IPS-18a (cell line): ENCODE results near the gene BRF1.
"Not testable (repeated sequence)": the region's sequence is repeated elsewhere in the genome, so short reads cannot be mapped to it uniquely, and the experiment has no call there.

Source experiments
- H3K27ac ChIP-seq: one replicate; pipeline ENCODE4 v1.5.1; 2013; ENCODE audit warnings: low read length
- H3K27me3 ChIP-seq: one replicate; pipeline ENCODE4 v1.6.1; 2013; ENCODE audit warnings: mild to moderate bottlenecking, low read length; ENCODE audit not compliant: control insufficient read depth, insufficient read depth
- H3K36me3 ChIP-seq: one replicate; pipeline ENCODE4 v1.6.1; 2013; ENCODE audit warnings: low read depth, low read length; ENCODE audit not compliant: control insufficient read depth
- H3K4me1 ChIP-seq: one replicate; pipeline ENCODE4 v1.6.1; 2013; ENCODE audit warnings: low read depth, low read length; ENCODE audit not compliant: control insufficient read depth
- H3K4me3 ChIP-seq: one replicate; pipeline ENCODE4 v1.5.1; 2013; ENCODE audit warnings: low read length
- H3K9ac ChIP-seq: one replicate; pipeline ENCODE4 v1.6.1; 2013; ENCODE audit warnings: mild to moderate bottlenecking, low read length, moderate library complexity
- H3K9me3 ChIP-seq: one replicate; pipeline ENCODE4 v1.6.1; 2013; ENCODE audit warnings: low read depth, low read length; ENCODE audit not compliant: control insufficient read depth

Gene BRF1

DNA sequence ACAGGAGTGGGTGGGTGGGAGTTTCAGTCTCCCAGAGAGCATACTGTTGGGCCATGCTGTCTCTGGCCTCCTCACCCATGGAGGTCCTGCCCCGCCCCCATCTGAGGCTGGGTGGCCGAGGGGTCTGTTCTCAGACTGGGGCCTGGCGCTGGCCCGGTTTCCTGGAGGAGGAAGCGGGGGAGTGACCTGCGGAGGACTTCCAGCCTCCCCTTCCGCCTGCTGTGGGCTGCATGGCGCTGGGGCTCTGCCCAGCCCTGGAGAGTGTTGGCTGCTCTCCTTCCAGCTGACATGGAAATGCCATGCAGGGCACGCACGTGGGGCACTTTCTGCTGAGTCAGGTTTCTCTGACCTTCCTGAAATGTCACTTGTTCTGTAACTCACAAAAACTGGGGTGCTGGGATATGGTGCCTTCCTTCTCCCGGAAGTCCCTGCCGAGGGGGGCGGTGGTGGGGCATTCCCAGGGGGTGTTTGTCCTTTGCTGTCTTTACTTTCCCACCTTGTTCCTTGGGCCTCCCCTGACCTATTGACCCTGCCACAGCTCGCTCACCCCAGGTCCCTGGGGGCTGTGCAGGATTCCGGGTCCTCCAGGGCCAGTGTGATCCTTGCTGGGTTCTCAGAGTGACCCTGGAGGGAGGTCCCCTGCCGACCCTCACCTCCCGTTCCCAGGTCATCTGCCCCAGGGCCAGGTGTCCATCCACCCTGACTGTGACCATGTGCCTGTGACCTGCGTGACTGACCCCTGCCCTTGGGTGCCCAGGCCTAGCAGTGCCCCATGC is 37.4 kb upstream of the BRF1 start:
- Histone ChIP-seq H3K27ac (no peak overlapping the region), H3K4me1 (no peaks in the 10 kb centered on the region), H3K36me3 (no peaks in the 10 kb centered on the region)

DNA sequence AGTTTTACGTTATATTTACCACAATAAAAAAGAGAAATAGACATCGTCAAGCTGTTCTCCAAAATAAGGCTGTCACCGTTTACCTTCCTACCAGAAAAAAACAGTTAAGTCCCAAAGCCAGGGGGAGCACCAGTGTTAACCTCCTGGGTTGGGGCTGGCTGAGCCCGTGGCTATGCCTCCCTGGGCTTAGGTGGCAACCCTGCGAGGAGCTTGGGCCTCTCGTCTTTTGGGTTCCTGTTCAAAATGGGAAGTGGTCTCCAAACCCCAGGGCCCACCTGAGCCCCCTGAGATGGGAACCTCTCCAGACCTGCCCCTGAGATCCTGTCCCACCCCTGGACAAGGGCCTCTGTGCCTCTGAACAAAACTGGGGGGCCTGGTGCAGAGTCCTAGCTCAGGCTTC is 36.6 kb upstream of the BRF1 start:
- Histone ChIP-seq H3K4me1 (no peaks in the 10 kb centered on the region), H3K9me3 (no peaks in the 10 kb centered on the region), H3K27me3 (no peaks in the 10 kb centered on the region), H3K36me3 (no peaks in the 10 kb centered on the region), H3K4me3 (no peak overlapping the region), H3K27ac (no peak overlapping the region), H3K9ac (no peak overlapping the region)

More for the DNA sequence above, 37.4 kb upstream of the BRF1 start:
- no peaks in the 10 kb centered on the region for H3K9me3 ChIP-seq
- H3K9ac ChIP-seq, result no peak overlapping the region
- no peaks in the 10 kb centered on the region for H3K27me3 ChIP-seq
- H3K4me3 ChIP-seq, result no peak overlapping the region

GRCh38 chr14:105336477-105337287 is 35.9 kb upstream of the BRF1 start:
- Histone ChIP-seq H3K4me1 (peaks cover 4% of the 10 kb centered on the region), H3K9ac (no peak overlapping the region), H3K27ac (no peak overlapping the region), H3K4me3 (no peak overlapping the region), H3K36me3 (no peaks in the 10 kb centered on the region), H3K9me3 (no peaks in the 10 kb centered on the region), H3K27me3 (no peaks in the 10 kb centered on the region)

DNA sequence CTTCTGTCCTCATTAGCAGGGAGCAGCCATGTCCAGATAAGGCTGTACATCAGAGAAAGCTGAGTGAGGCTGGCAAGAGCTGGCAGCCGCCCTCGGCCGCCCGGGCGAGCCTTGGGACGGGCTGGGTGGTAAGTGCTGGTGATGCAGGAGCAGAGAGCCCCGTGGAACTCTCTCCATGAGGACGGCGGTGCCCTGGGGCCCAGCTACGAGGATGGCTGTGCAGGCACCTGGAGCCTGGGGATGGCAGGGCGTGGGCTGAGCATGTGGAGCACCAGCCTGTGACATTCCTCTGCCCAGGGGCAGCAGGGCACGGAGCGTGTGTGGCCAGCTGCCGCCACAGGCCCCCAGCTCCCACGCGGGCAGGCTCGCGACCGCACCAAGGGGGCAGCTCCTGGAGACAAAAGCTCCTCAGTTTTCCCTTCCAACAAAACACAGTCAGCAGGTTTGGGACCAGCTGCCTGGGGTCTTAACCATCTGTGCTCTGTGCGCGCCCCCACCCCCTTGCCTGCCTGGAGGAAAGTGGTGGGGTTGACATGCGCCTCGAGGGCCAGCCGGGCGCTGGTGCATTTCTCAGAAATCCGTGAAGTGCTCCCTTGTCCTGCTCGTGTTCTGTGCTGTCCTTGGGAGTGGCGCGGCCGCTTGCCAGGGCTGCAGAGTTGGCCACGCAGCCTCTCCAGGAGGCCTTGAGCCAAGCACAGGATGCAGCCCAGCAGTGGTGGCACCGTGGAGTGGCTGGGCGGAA is 35.1 kb upstream of the BRF1 start:
- Histone ChIP-seq H3K4me1 (peaks cover 4% of the 10 kb centered on the region), H3K27me3 (no peaks in the 10 kb centered on the region), H3K9ac (no peak overlapping the region), H3K9me3 (no peaks in the 10 kb centered on the region), H3K4me3 (no peak overlapping the region), H3K27ac (no peak overlapping the region), H3K36me3 (no peaks in the 10 kb centered on the region)

- H3K27me3 ChIP-seq, H3K9me3 ChIP-seq, H3K36me3 ChIP-seq, H3K4me1 ChIP-seq, H3K9ac ChIP-seq, H3K4me3 ChIP-seq, H3K27ac ChIP-seq: not testable (repeated sequence)
Measured at GRCh38 chr14:105335231-105335542, 34.4 kb upstream of the BRF1 start.

DNA sequence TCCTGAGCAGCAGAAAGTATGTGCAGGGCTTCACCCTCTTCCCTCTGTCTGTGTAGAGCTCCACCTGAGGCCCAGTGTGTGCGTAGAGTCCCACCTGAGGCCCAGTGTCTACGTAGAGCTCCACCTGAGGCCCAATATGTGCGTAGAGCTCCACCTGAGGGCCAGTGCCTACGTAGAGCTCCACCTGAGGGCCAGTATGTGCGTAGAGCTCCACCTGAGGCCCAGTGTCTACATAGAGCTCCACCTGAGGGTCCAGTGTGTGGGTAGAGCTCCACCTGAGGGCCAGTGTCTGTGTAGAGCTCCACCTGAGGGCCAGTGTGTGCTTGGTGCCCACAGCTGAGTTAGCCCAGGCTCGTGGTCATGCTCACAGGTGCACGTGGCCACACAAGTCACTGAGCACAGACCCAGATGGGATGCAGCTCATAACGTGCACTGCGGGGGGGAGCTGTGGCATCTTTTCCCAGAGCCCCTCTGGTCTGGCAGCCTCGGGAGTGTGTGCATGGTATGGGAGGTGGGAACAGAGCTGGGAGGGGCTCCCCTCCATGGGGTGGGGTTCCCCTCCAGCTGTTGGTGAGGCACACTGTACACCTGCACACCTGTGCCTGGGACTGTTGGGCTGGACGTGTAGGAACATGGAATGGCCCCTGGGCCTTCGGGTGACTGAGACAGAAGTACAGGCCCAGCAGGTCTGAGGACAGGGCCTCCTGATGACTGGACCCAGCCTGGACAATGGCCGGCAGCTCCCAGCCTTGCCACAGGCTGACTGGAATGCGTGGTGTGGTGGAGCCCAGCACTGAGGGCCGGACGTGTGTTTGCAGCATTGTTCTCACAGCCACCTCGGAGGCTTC is 33.8 kb upstream of the BRF1 start:
- Histone ChIP-seq H3K36me3 (no peaks in the 10 kb centered on the region), H3K27ac (no peak overlapping the region), H3K9me3 (no peaks in the 10 kb centered on the region), H3K27me3 (no peaks in the 10 kb centered on the region), H3K4me3 (no peak overlapping the region), H3K4me1 (peaks cover 9% of the 10 kb centered on the region), H3K9ac (no peak overlapping the region)

- no peak overlapping the region for H3K9ac ChIP-seq
Measured at GRCh38 chr14:105333613-105334364, 33.0 kb upstream of the BRF1 start.

GRCh38 chr14:105333020-105333490 is 32.3 kb upstream of the BRF1 start:
- H3K27me3 ChIP-seq, result no peaks in the 10 kb centered on the region
- H3K4me1 ChIP-seq, result peaks cover 15% of the 10 kb centered on the region
- no peaks in the 10 kb centered on the region for H3K9me3 ChIP-seq
- no peaks in the 10 kb centered on the region for H3K36me3 ChIP-seq
- H3K9ac ChIP-seq, result no peak overlapping the region
- no peak overlapping the region for H3K4me3 ChIP-seq
- H3K27ac ChIP-seq, result no peak overlapping the region

More at GRCh38 chr14:105333613-105334364, 33.0 kb upstream of the BRF1 start:
- Histone ChIP-seq H3K9me3 (no peaks in the 10 kb centered on the region), H3K36me3 (no peaks in the 10 kb centered on the region), H3K4me3 (no peak overlapping the region), H3K27ac (no peak overlapping the region), H3K4me1 (peaks cover 9% of the 10 kb centered on the region), H3K27me3 (no peaks in the 10 kb centered on the region)

- Histone ChIP-seq H3K4me3 (no peak overlapping the region), H3K9me3 (no peaks in the 10 kb centered on the region), H3K27me3 (no peaks in the 10 kb centered on the region), H3K36me3 (no peaks in the 10 kb centered on the region), H3K9ac (no peak overlapping the region), H3K4me1 (peaks cover 22% of the 10 kb centered on the region), H3K27ac (no peak overlapping the region)
Measured at GRCh38 chr14:105332350-105332874, 31.6 kb upstream of the BRF1 start.

DNA sequence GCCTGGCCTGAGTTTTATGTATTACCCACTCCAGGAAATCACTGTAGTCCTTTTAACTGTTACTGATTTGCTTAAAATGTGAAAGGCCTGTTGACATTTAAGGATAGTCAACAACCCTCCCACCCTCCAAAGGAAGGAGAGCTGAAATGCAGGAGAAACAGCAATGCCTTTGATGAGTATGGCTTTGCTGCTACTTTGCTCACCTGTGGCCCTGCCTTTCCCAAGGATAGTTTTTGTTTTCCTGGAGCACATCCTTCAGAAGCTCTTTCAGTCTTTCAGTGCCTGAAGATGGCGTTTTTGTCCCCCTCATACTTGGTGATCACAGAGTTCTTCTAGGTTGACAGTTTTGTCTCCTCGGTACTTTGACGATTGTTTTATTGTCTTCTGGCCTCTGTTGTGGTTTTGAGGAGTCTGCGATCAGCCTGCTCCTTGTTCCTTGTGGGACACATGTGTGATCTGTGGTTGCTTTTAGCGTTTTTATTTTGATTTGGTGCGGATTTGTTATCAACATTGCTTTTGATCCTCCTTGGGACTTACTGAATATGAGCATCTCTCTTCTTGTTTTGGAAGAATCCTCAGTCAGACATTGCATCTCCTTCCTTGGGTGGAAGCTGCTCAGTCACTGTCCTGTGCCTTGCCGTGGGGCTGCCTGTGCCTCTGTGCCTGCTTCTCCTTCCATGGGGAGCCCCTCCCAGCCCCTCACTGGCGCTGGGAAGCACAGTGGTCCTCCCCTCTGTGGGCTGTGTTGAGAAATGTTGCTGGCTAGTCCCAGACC is 31.0 kb upstream of the BRF1 start:
- H3K9me3 ChIP-seq, result no peaks in the 10 kb centered on the region
- no peak overlapping the region for H3K9ac ChIP-seq
- H3K4me1 ChIP-seq, result peaks cover 28% of the 10 kb centered on the region
- H3K27ac ChIP-seq, result no peak overlapping the region
- no peaks in the 10 kb centered on the region for H3K27me3 ChIP-seq
- no peaks in the 10 kb centered on the region for H3K36me3 ChIP-seq
- H3K4me3 ChIP-seq, result no peak overlapping the region
